Uterus (tissue), 4 donors: ENCODE measurements around the gene EXOC2. TPM values are rescaled to one million over a fixed set of nuclear protein-coding genes. Genes with fewer than 3 reads are reported as not detected.

Source experiments
- DNase-seq, 2 donors: peaks; one replicate each; pipeline ENCODE4 v3.0.0-alpha.2; 2019 to 2020
- H3K27ac ChIP-seq, 2 donors: fragments of 200-600 bp; sonication (generic); 1 replicate in 1 of 2; 2 replicates in 1 of 2; pipeline ENCODE4 v1.5.1; 2016 to 2018
- H3K27me3 ChIP-seq, 2 donors: fragments of 200-600 bp; sonication (generic); one replicate each; pipeline ENCODE4 v1.5.1; 2018 to 2019; ENCODE audit warnings: control low read depth in 1 of 2
- H3K36me3 ChIP-seq, 2 donors: fragments of 200-600 bp; sonication (generic); one replicate each; pipeline ENCODE4 v1.5.1; 2019; ENCODE audit warnings: control low read depth in 1 of 2
- H3K4me1 ChIP-seq, 2 donors: fragments of 200-600 bp; sonication (generic); one replicate each; pipeline ENCODE4 v1.5.1; 2018 to 2019; ENCODE audit warnings: control low read depth in 1 of 2
- H3K4me3 ChIP-seq, 2 donors: fragments of 200-600 bp; sonication (generic); 1 replicate in 1 of 2; 2 replicates in 1 of 2; pipeline ENCODE4 v1.5.1; 2018 to 2019; ENCODE audit warnings: mild to moderate bottlenecking in 1 of 2
- H3K9me3 ChIP-seq, 2 donors: fragments of 200-600 bp; sonication (generic); one replicate each; pipeline ENCODE4 v1.5.1; 2019; ENCODE audit warnings: control low read depth in 1 of 2
- POLR2A ChIP-seq, 2 donors: fragments of 450-650 bp; IDR thresholded peaks; one replicate each; pipeline ENCODE4 v1.6.1; 2016; ENCODE audit warnings: antibody characterized with exemption in 2 of 2, mild to moderate bottlenecking in 1 of 2, moderate library complexity in 1 of 2
- intact Hi-C: fragments of 100-400 bp; cut with DNase I; formaldehyde crosslinking; loops from one replicate; pipeline ENCODE4 v1.15.1; 2023; ENCODE audit warnings: low total_unique reads
- total RNA-seq, 4 donors: library from RNA; depleted of rRNA in 3 of 4; stranded (reverse); fragments of >200 nt in 3 of 4; gene quantifications; one replicate each; pipeline versions ENCODE4 v1.1.0 to v1.2.4, GENCODE V29; 2014 to 2023
- TF ChIP-seq, protein P1 (sequence below), 4 experiments: fragments of 200-600 bp in 2 of 4; fragments of 450-650 bp in 2 of 4; sonication (generic) in 2 of 4; IDR thresholded peaks; one replicate each; pipeline ENCODE4 v1.5.1; 2016 to 2019; ENCODE audit warnings: antibody characterized with exemption in 4 of 4, mild to moderate bottlenecking in 2 of 4, moderate library complexity in 1 of 4
- donor health status: DM: yes; HTN: yes; CAD: no.

EXOC2 gene
- total RNA-seq, 4 donors from 2014 or later, result 12.3 to 27.0 (median 22.9) TPM

GRCh38 chr6:684831-685636, 7.9 kb downstream of the EXOC2 start:
- H3K4me1 ChIP-seq, result no peaks in the 10 kb centered on the region
- no peaks in the 10 kb centered on the region for H3K36me3 ChIP-seq
- H3K4me3 ChIP-seq, result no peak overlapping the region
- intact Hi-C loops, result no loop called here
- no peak for DNase-seq
- no peak overlapping the region for H3K27ac ChIP-seq
- no peaks in the 10 kb centered on the region for H3K9me3 ChIP-seq
- TF ChIP-seq POLR2A (IDR thresholded peaks at IDR 0.05), result no peak
- TF ChIP-seq, protein P1, sequence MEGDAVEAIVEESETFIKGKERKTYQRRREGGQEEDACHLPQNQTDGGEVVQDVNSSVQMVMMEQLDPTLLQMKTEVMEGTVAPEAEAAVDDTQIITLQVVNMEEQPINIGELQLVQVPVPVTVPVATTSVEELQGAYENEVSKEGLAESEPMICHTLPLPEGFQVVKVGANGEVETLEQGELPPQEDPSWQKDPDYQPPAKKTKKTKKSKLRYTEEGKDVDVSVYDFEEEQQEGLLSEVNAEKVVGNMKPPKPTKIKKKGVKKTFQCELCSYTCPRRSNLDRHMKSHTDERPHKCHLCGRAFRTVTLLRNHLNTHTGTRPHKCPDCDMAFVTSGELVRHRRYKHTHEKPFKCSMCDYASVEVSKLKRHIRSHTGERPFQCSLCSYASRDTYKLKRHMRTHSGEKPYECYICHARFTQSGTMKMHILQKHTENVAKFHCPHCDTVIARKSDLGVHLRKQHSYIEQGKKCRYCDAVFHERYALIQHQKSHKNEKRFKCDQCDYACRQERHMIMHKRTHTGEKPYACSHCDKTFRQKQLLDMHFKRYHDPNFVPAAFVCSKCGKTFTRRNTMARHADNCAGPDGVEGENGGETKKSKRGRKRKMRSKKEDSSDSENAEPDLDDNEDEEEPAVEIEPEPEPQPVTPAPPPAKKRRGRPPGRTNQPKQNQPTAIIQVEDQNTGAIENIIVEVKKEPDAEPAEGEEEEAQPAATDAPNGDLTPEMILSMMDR (IDR thresholded peaks at IDR 0.05), result no peak
- H3K27me3 ChIP-seq, result no peaks in the 10 kb centered on the region

DNA sequence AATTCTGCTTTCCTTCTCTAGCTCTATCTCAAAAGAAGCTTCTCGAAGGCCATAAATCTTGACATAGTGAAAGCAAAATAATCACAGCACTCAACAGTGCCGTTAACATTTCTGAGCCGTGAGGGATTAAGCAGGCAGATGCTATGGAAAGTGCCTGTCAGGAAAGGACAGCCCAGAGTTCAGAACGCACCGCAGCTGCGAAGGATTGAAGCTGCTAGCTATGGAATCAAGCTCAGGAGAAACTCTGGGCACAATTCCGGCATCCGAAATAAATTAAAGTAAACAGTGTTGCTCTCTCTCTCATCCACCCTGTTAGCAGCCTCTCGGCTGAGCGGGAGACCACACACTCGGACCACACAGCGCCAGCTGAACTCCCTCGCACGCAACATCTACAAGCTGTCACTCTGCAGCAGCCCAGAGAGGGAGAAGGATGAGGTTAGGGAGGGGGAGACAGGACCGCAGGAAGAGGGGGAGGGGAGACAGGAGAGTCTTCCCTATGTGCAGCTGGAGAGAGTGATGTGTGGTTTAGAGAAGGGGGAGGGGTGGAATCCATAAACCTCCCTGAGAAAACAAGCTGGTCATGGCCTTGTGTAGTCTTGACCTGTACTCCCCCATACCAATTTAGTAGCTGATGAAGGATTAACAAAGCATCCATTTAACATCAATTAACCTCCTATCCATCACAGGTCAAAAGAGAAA, 9.0 kb downstream of the EXOC2 start:
- H3K27ac ChIP-seq, result peak overlapping the region; percentile 6 to 35
- H3K4me1 ChIP-seq, result no peaks in the 10 kb centered on the region
- peak overlapping the region; percentile 6 to 12 for H3K4me3 ChIP-seq
- no peak for TF ChIP-seq POLR2A (IDR thresholded peaks at IDR 0.05)
- TF ChIP-seq, protein P1 (IDR thresholded peaks at IDR 0.05), result no peak
- no peaks in the 10 kb centered on the region for H3K36me3 ChIP-seq
- no peaks in the 10 kb centered on the region for H3K27me3 ChIP-seq
- no peak for DNase-seq
- H3K9me3 ChIP-seq, result no peaks in the 10 kb centered on the region
- intact Hi-C loops, result no loop called here

DNA sequence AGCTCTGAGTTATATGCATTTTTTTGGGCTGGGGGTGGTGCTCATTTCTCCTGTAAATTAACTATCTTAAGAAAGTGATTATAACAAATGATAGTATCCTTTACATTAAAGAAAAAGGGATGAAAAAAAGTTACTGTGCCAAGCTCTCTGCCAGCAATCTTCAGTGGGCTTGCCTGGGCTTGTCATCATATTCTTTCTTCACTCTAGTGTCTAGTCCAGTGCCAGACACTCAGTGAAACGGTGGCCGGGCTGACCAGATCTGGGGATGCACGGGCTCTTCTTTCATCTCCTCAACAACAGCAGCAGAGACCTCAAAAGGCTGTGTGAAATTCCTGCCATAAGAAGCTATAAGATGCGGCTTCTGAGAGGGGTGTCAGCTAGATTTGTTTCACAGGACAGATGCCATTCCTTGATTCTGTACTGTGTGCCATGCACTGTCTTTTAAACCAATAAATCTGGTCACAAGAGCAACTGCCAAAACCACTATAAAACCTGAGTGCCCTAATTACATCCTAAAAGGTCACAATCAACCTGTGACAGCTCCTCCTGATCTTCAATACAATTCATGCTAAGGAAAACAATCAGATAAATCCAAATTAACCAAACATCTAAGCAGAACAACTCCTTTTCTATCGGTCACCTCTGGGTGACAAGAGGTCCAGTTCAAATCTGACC, 12.1 kb downstream of the EXOC2 start:
- Histone ChIP-seq H3K36me3 (no peaks in the 10 kb centered on the region), H3K4me1 (peaks cover 0 to 5% of the 10 kb centered on the region in 2 donors), H3K4me3 (no peak overlapping the region), H3K27me3 (no peaks in the 10 kb centered on the region), H3K9me3 (no peaks in the 10 kb centered on the region), H3K27ac (no peak overlapping the region)
- intact Hi-C loops, result no loop called here
- no peak for DNase-seq
- TF ChIP-seq, protein P1 (IDR thresholded peaks at IDR 0.05), result no peak
- TF ChIP-seq POLR2A (IDR thresholded peaks at IDR 0.05), result no peak

DNA sequence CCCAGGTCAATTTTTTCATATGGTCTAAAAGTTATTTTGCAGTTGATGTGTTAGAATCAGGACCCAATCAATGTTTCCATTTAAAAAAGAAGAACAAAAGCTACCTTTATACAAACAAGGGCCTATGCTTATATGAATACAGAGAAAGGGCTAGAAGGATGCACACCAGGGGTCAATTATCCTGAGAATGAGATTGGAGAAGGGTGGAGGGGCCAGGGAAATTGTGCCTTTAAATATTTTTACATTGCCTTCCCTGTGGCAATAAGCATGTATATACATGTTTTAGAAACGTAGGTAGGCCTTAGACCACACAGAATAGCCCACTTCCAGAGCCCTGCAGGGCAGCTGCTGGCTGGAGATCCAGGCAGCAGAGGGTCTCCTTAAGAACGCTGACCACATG, 12.7 kb downstream of the EXOC2 start:
- Histone ChIP-seq H3K36me3 (no peaks in the 10 kb centered on the region), H3K27ac (no peak overlapping the region), H3K9me3 (no peaks in the 10 kb centered on the region), H3K27me3 (no peaks in the 10 kb centered on the region), H3K4me3 (no peak overlapping the region), H3K4me1 (peaks cover 0 to 5% of the 10 kb centered on the region in 2 donors)
- intact Hi-C loops, result no loop called here
- no peak for DNase-seq
- TF ChIP-seq, protein P1 (IDR thresholded peaks at IDR 0.05), result no peak
- no peak for TF ChIP-seq POLR2A (IDR thresholded peaks at IDR 0.05)
